Measurements from ENCODE around the gene RIT1. TPM values are rescaled to one million over a fixed set of nuclear protein-coding genes. Genes with fewer than 3 reads are reported as not detected.
"Not testable (repeated sequence)": the region's sequence is repeated elsewhere in the genome, so short reads cannot be mapped to it uniquely, and the experiment has no call there.

Gene RIT1
- total RNA-seq, 1 experiment from 2014 or later: 47.1 TPM

DNA sequence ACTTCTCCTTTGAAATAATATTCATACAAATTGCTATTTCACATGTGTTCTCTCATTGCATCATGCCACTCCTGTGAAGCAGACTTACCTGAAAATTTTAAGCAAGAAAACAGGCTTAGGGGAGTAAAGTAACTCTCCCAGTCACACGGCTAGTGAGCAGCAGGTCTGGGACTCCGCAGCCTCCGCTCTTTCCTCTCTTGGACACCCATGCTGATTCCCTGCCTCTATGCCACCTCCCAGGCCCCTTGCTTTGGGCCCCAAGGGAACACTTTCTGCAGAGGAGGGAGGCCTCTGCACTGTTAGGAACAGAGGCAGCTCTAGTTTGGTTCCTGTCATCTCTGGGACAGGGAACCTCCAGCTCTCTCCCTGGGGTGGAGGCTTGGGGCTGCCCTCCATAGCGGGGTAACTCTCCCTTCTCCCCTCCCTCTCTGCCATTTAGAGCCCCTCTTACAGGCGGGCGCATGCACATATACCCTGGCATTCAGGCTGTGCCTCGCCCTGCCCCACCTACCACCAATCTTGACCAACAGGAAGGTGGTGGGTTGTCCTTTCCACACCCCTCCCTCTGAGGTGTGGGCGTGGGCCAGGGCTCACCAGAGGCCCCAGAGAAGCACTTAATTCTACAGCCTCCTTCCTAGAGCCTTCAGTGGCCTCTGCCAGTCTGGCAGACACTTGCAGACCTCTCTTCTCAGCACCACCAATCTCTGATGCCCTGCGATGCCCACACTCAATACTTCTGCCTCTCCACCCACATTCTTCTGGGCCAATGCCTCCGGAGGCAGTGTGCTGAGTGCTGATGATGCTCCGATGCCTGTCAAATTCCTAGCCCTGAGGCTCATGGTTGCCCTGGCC, 30.1 kb upstream of the RIT1 start, which contains the start of gene RXFP4:
RXFP4 (plus strand) TSS at position 646 of the 852 bp plus-strand sequence; CDS start at position 718, 72 bp downstream.
- DNase-seq: peak; percentile 52
- H3K27me3 ChIP-seq (ENCODE audit: control insufficient read depth, insufficient read depth, low read length): no peaks in the 10 kb centered on the region
- no peak within 1 kb of the TSS for H3K4me3 ChIP-seq (ENCODE audit: insufficient read depth, low read depth, low read length)
- no peaks in the 10 kb centered on the region for H3K36me3 ChIP-seq (replicated peaks; ENCODE audit: control insufficient read depth, insufficient read depth, low read length)

- H3K4me3 ChIP-seq (ENCODE audit: insufficient read depth, low read depth, low read length): no peak overlapping the region
- no peaks in the 10 kb centered on the region for H3K36me3 ChIP-seq (replicated peaks; ENCODE audit: control insufficient read depth, insufficient read depth, low read length)
- no peaks in the 10 kb centered on the region for H3K27me3 ChIP-seq (ENCODE audit: control insufficient read depth, insufficient read depth, low read length)
- DNase-seq: no peak
These were observed 29.4 kb upstream of the RIT1 start for GRCh38 chr1:155940482-155940992.

DNA sequence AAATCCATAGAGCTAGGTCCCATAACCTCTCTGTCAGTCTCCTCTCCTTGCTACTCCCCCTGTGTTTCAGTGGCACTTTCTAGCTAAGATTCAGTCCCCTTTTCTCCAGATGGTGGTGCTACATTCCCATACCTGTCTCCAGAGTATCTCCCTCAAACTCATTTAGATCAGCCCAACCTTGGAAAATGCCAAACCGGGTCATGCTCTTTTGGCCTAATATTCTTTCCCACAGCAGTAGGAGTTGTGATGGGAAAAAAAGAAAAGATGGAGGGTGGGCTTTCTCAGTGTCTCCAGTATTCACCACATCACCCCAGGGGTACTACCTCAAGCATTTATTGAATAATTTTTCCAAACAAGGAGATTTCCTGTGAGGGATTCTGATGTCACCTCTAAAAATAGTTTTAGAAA, 27.1 kb upstream of the RIT1 start:
- no peak overlapping the region for H3K4me3 ChIP-seq (ENCODE audit: insufficient read depth, low read depth, low read length)
- no peaks in the 10 kb centered on the region; the same call in 1 of the 2 replicates for H3K36me3 ChIP-seq (replicated peaks; ENCODE audit: control insufficient read depth, insufficient read depth, low read length)
- DNase-seq: peak; percentile 85
- H3K27me3 ChIP-seq (ENCODE audit: control insufficient read depth, insufficient read depth, low read length): no peaks in the 10 kb centered on the region

DNA sequence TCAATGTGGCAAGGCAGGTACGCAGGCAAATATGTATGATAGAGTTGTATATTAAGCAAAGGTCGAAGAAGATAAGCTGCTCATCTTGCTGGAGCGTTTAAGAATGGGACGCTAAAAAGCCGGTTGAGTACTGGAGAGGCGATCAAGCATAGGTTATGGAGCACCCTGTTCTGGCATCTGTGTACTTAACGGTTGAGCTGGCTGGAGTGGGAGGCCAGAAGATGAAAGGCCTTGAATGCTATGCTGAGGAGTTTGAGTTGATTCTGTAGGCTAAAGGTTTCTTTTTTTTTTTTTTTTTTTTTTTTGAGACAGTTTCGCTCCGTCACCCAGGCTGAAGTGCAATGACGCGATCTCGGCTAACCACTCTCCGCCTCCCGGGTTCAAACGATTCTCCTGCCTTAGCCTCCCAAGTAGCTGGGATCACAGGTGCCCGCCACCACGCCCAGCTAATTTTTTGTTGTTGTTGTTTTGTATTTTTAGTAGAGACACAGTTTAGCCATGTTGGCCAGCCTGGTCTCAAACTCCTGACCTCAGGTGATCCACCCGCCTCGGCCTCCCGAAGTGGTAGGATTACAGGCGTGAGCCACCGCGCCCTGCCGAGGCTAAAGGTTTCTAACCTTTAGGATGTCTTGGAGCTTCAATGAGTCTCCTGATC, 23.9 kb upstream of the RIT1 start:
- peaks cover 19% of the 10 kb centered on the region for H3K36me3 ChIP-seq (replicated peaks; ENCODE audit: control insufficient read depth, insufficient read depth, low read length)
- no peak for DNase-seq
- no peaks in the 10 kb centered on the region for H3K27me3 ChIP-seq (ENCODE audit: control insufficient read depth, insufficient read depth, low read length)
- H3K4me3 ChIP-seq (ENCODE audit: insufficient read depth, low read depth, low read length): peak overlapping the region; percentile 87

DNA sequence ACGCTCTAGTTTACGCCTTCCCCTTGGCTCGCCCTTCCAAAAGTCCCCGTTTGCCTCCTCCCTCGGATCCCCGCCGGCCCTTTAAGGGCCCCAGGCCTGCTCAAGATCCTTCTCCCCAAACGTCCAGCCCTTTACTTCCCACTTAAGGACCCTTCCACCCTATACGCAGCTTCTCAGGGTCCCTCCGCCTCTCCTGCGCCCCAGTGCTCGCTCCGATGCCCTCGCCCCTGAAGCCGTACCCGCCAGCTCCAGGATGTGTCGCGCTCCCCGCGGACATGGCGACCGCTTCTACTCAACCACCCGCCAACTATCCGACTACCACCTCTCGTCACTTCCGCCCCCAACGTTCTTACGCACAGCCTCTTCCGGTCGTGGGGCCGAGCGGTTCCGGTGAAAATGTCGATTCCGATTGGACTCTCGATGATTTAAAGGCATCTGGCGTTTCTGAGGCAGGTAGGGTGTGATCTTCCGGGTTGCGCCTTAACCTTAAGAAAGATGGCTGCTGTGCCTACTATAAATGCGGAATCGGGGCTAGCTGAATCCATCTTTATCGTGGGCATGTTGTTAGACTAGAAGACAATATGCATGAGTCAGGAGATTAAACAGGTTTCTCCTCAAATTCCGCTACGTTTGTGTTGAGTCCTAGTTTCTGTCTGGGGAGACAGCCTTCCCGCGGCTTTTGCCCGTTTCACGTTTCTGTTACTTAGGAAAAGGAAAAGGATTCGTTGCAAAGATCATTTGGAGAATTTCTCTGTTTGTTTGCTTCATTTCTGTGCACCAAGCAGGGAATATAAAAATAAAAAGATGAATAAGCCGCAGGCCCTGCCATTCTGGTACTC, 23.2 kb upstream of the RIT1 start, which contains the start of gene KHDC4:
KHDC4 (minus strand) TSS at position 317 of the 839 bp plus-strand sequence; CDS start at position 277, 40 bp downstream.
- DNase-seq: peak; percentile 94
- Histone ChIP-seq H3K4me3 (ENCODE audit: insufficient read depth, low read depth, low read length) (peak within 1 kb of the TSS; percentile 87), H3K36me3 (replicated peaks; ENCODE audit: control insufficient read depth, insufficient read depth, low read length) (peaks cover 21% of the 10 kb centered on the region), H3K27me3 (ENCODE audit: control insufficient read depth, insufficient read depth, low read length) (no peaks in the 10 kb centered on the region)

DNA sequence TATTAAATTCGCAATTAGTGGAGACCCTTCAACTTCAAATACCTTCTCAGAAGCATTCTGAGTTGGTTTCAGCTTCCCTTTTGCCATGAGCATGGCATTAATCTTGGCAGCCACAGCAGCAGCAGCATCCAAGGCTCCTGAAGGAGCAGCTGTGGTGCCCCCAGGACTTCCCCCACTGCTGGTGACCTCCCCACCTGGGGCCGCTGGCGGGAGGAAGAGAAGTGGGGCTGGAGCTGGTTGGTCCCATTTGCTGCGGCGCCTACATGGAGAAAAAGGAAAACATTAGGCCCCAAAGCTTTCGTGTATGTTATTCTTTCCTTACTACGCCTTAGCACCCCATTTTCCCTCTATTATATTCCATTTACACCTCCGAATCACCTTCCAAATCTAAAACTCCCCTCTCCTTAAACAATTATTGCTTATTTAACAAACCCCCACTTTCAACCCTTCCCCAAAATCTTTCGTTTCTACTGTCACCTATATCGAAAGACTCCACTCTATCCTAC, 22.5 kb upstream of the RIT1 start:
- DNase-seq: peak; percentile 53
- H3K27me3 ChIP-seq (ENCODE audit: control insufficient read depth, insufficient read depth, low read length): no peaks in the 10 kb centered on the region
- peak overlapping the region; percentile 87 for H3K4me3 ChIP-seq (ENCODE audit: insufficient read depth, low read depth, low read length)
- peaks cover 27% of the 10 kb centered on the region for H3K36me3 ChIP-seq (replicated peaks; ENCODE audit: control insufficient read depth, insufficient read depth, low read length)

- no peak for DNase-seq
- no peak overlapping the region for H3K4me3 ChIP-seq (ENCODE audit: insufficient read depth, low read depth, low read length)
- H3K36me3 ChIP-seq (replicated peaks; ENCODE audit: control insufficient read depth, insufficient read depth, low read length): peaks cover 32% of the 10 kb centered on the region
- H3K27me3 ChIP-seq (ENCODE audit: control insufficient read depth, insufficient read depth, low read length): no peaks in the 10 kb centered on the region
These were observed 21.3 kb upstream of the RIT1 start for GRCh38 chr1:155932487-155932886.

GRCh38 chr1:155932081-155932480, 20.9 kb upstream of the RIT1 start:
- peaks cover 35% of the 10 kb centered on the region for H3K36me3 ChIP-seq (replicated peaks; ENCODE audit: control insufficient read depth, insufficient read depth, low read length)
- DNase-seq: no peak
- H3K4me3 ChIP-seq (ENCODE audit: insufficient read depth, low read depth, low read length): no peak overlapping the region
- no peaks in the 10 kb centered on the region for H3K27me3 ChIP-seq (ENCODE audit: control insufficient read depth, insufficient read depth, low read length)

- no peaks in the 10 kb centered on the region for H3K27me3 ChIP-seq (ENCODE audit: control insufficient read depth, insufficient read depth, low read length)
- no peak for DNase-seq
- peaks cover 40% of the 10 kb centered on the region for H3K36me3 ChIP-seq (replicated peaks; ENCODE audit: control insufficient read depth, insufficient read depth, low read length)
- H3K4me3 ChIP-seq (ENCODE audit: insufficient read depth, low read depth, low read length): no peak overlapping the region
These were observed 20.3 kb upstream of the RIT1 start for GRCh38 chr1:155931332-155932038.

DNA sequence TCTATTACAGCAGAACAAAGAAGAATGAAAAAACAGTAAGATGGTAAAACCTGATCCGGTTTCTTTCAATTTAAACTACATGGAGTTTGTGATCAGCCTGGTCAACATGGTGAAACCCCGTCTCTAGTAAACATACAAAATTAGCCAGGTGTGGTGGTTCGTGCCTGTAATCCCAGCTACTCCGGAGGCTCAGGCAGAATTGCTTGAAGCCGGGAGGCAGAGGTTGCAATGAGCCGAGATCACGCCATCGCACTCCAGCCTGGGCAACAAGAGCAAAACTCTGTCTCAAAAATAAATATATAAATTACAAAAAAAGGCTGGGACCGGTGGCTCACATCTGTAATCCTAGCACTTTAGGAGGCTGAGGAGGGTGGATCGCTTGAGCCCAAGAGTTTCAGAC, 19.6 kb upstream of the RIT1 start:
- H3K4me3 ChIP-seq (ENCODE audit: insufficient read depth, low read depth, low read length); DNase-seq; H3K27me3 ChIP-seq (ENCODE audit: control insufficient read depth, insufficient read depth, low read length): not testable (repeated sequence)
- peaks cover 46% of the 10 kb centered on the region for H3K36me3 ChIP-seq (replicated peaks; ENCODE audit: control insufficient read depth, insufficient read depth, low read length)

DNA sequence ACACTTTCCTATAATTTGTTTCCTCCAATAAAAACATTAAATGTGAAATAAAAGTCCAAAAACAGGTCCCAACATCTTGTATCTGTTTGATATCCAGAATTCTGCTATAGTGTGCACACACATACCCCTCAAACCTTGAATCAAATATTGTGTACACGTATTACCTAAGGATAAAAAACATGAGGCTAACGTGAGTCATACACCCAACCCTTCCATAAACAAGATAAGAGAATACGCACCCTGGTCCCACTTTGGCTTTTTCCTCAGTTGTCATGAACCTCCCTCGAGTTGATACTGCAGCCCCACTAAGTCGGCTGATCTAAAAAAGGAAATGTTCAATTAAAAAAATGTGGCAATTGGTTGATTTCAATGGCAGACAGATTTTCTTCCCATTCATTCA, 17.9 kb upstream of the RIT1 start:
- no peak for DNase-seq
- no peaks in the 10 kb centered on the region for H3K27me3 ChIP-seq (ENCODE audit: control insufficient read depth, insufficient read depth, low read length)
- H3K36me3 ChIP-seq (replicated peaks; ENCODE audit: control insufficient read depth, insufficient read depth, low read length): peaks cover 53% of the 10 kb centered on the region
- no peak overlapping the region for H3K4me3 ChIP-seq (ENCODE audit: insufficient read depth, low read depth, low read length)

DNA sequence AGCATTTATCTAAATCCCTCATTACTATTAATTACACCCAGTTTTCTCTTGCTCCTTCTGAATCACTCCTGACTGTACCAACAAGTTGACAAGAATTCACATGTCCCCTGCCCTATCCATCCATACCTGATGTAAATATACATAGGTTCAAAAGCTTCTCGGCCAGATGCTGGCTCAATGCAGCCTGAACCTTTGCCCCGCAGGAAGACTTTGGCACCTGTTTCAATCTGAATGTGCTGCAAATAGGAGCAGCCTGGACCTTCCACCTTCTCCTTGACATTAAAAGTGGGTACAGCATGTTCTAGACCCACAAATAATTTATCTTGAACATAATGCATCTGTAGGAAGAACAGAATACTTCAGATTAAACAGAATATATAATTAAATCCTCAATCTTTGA, 14.4 kb upstream of the RIT1 start:
- Histone ChIP-seq H3K4me3 (ENCODE audit: insufficient read depth, low read depth, low read length) (no peak overlapping the region), H3K36me3 (replicated peaks; ENCODE audit: control insufficient read depth, insufficient read depth, low read length) (peaks cover 55% of the 10 kb centered on the region), H3K27me3 (ENCODE audit: control insufficient read depth, insufficient read depth, low read length) (no peaks in the 10 kb centered on the region)
- no peak for DNase-seq

DNA sequence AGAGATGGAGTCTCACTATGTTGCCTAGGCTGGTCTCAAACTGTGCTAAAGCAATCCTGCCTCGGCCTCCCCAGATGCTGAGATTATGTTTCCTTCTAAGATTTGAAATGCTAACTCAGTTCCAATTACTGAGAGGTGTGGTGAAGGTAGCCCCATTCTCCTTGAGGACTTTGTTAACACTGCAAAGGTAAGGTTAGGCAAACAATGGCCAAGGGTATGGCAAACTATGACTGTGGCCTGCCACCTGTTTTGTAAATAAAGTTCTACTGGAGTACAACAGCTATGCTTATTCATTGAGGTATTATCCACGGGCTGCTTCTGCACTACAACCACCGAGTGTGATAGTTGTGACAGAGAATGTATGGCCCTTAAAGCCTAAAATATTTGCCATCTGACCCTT, 9.6 kb upstream of the RIT1 start:
- DNase-seq: no peak
- Histone ChIP-seq H3K27me3 (ENCODE audit: control insufficient read depth, insufficient read depth, low read length) (no peaks in the 10 kb centered on the region), H3K4me3 (ENCODE audit: insufficient read depth, low read depth, low read length) (no peak overlapping the region), H3K36me3 (replicated peaks; ENCODE audit: control insufficient read depth, insufficient read depth, low read length) (peaks cover 46% of the 10 kb centered on the region)

Measured in H7 (cell line).